ENCODE results near the gene INHBC. TPM values are rescaled to one million over a fixed set of nuclear protein-coding genes. Genes with fewer than 3 reads are reported as not detected.

Gene INHBC, protein sequence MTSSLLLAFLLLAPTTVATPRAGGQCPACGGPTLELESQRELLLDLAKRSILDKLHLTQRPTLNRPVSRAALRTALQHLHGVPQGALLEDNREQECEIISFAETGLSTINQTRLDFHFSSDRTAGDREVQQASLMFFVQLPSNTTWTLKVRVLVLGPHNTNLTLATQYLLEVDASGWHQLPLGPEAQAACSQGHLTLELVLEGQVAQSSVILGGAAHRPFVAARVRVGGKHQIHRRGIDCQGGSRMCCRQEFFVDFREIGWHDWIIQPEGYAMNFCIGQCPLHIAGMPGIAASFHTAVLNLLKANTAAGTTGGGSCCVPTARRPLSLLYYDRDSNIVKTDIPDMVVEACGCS
- not detected in 5 replicates for total RNA-seq (2022; extraction: Qiagen RNA extraction)

DNA sequence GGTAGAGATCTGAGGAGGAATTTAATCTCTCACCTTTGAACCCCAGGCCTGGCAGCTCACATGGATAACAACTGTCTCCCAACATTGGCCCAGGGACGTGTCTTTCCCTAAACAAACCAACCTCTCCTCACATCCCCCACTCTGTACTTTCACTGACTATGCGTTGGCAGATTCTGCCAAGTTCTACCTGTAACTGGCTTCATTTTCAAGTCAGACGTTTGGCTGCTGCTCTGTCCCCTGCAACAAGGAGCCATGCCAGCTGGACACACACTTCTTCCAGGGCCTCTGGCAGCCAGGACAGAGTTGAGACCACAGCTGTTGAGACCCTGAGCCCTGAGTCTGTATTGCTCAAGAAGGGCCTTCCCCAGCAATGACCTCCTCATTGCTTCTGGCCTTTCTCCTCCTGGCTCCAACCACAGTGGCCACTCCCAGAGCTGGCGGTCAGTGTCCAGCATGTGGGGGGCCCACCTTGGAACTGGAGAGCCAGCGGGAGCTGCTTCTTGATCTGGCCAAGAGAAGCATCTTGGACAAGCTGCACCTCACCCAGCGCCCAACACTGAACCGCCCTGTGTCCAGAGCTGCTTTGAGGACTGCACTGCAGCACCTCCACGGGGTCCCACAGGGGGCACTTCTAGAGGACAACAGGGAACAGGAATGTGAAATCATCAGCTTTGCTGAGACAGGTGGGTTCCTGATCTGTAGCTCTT, at the start of gene INHBC:
Gene INHBC, plus strand, starts transcription at position 268 of the 707 bp plus-strand sequence. Its CDS starts 103 bp downstream, at position 371.

GRCh38 chr12:57430931-57431566, 3.5 kb upstream of the INHBC start, which contains the start of gene R3HDM2:
Gene R3HDM2, minus strand, starts transcription at chr12:57431043. Its CDS starts 120,615 bp downstream, at chr12:57310428.

DNA sequence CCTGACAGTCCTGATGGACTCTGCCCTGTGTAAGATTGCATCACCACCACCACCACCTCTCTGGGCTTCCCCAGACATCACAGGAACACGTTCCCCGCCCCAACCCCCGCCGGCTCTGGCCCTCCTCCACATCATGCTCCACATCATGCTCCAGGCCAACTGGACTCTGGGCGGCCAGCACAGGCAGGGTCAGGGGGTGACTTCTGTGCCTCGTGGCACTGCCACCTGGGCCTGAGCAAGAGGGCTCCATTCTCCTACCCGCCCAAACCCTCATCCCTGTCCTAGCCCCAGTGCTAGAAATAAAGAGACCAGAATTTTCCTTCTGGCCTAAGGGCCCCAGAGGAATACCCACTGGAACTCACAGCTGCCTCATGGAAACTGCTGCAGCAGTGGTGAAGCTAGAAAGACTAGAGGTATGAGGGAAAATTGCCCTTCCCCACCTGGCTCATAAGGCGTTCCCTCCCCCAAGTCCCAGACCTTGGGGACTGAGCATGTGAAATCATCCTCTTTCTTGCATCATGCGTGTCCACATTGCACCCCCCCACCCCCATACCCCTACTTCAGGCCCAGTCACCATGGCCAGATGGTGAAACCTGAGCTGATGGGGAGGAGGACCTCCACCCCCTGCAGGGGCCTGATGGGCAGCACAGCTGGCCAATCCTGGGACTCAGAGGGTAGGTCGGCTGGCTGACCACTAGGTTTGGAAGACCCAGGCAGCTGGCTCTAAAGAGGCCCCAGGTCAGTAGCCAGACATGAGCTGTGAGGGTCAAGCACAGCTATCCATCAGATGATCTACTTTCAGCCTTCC, 20.2 kb downstream of the INHBC start, which contains the start of gene INHBE:
Gene INHBE, plus strand, starts transcription at position 742 of the 808 bp plus-strand sequence. CDS start 230 bp downstream, outside the sequence.

DNA sequence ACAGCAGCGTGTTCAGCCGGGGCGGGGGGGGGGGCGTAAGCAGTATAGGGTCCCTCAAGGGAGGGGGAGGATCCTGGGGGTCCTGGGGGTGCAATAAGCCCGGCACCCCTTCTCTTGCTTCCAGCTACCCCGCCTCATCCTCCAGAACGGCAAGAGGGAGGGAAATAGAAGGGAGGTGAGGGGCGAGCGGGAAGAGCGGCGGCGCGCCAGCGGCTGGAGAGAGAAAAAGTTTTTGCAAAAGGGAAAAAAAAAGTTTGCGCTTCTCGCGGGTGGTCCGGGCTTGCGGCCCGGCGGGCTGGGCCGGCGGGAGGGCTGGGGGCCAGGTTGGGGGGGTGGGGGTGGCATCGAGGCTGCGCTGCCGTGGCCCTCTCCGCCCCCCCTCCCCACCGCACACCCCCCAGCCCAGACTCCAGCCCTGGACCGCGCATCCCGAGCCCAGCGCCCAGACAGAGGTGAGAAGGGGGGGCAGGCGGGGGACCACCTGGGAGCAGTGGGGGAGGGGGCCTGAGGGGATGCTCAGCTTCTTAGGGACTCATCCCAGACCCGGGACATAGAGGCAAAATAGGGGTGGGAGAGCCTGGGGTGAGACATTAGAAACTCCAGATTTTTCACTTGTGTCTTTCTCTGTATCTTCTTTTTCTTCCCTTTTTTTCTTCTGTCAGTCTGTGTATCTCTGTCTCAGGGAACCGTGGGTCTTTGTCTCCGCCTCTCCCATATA, 25.3 kb downstream of the INHBC start, which contains the start of gene GLI1:
Gene GLI1, plus strand, starts transcription at position 36 of the 718 bp plus-strand sequence. CDS start 3,907 bp downstream, outside the sequence.

GRCh38 chr12:57479376-57480115, 45.0 kb downstream of the INHBC start, which contains the start of gene ARHGAP9:
Gene ARHGAP9, minus strand, starts transcription at chr12:57479866. Its CDS starts 460 bp downstream, at chr12:57479406.

GRCh38 chr12:57487597-57488401, 53.2 kb downstream of the INHBC start, which contains the start of gene MARS1:
Gene MARS1, plus strand, starts transcription at chr12:57488068. Its CDS starts 23 bp downstream, at chr12:57488091.

Other genes with a start within 250 kb of the INHBC start
- 3.7 to 6.8 TPM (median 5.3 TPM) in 5 replicates for gene NXPH4, start 218.0 kb upstream of the INHBC start, total RNA-seq (2022; extraction: Qiagen RNA extraction)
- 110 to 145 TPM (median 136 TPM) in 5 replicates for gene SHMT2, start 205.1 kb upstream of the INHBC start, total RNA-seq (2022; extraction: Qiagen RNA extraction)
- gene STAC3, start 183.6 kb upstream of the INHBC start, total RNA-seq (2022; extraction: Qiagen RNA extraction): 0.18 to 0.54 TPM (median 0.38 TPM) in 4 of 5 replicates, not detected in the other
- 7.2 to 11.9 TPM (median 8.5 TPM) in 5 replicates for gene R3HDM2, start 3.7 kb upstream of the INHBC start, total RNA-seq (2022; extraction: Qiagen RNA extraction)
- gene INHBE, start 20.5 kb downstream of the INHBC start, total RNA-seq (2022; extraction: Qiagen RNA extraction): 0.04 to 0.13 TPM (median 0.10 TPM) in 4 of 5 replicates, not detected in the other
- 4.5 to 7.8 TPM (median 5.9 TPM) in 5 replicates for gene GLI1, start 25.0 kb downstream of the INHBC start, total RNA-seq (2022; extraction: Qiagen RNA extraction)
- gene ARHGAP9, start 45.1 kb downstream of the INHBC start, total RNA-seq (2022; extraction: Qiagen RNA extraction): 0.33 to 0.72 TPM (median 0.43 TPM) in 5 replicates
- gene MARS1, start 53.3 kb downstream of the INHBC start, total RNA-seq (2022; extraction: Qiagen RNA extraction): 152 to 199 TPM (median 172 TPM) in 5 replicates
- gene DDIT3, start 85.7 kb downstream of the INHBC start, total RNA-seq (2022; extraction: Qiagen RNA extraction): 18.6 to 26.8 TPM (median 23.9 TPM) in 5 replicates
- 13.4 to 31.3 TPM (median 28.0 TPM) in 5 replicates for gene MBD6, start 88.0 kb downstream of the INHBC start, total RNA-seq (2022; extraction: Qiagen RNA extraction)
- gene DCTN2, start 112.4 kb downstream of the INHBC start, total RNA-seq (2022; extraction: Qiagen RNA extraction): 135 to 153 TPM (median 150 TPM) in 5 replicates
- gene KIF5A, start 115.3 kb downstream of the INHBC start, total RNA-seq (2022; extraction: Qiagen RNA extraction): 0.12 to 0.27 TPM (median 0.20 TPM) in 5 replicates
- 40.6 to 46.9 TPM (median 42.6 TPM) in 5 replicates for gene PIP4K2C, start 156.4 kb downstream of the INHBC start, total RNA-seq (2022; extraction: Qiagen RNA extraction)
- gene DTX3, start 170.0 kb downstream of the INHBC start, total RNA-seq (2022; extraction: Qiagen RNA extraction): 13.3 to 18.8 TPM (median 15.9 TPM) in 5 replicates
- gene ARHGEF25, start 176.7 kb downstream of the INHBC start, total RNA-seq (2022; extraction: Qiagen RNA extraction): 4.0 to 6.5 TPM (median 5.0 TPM) in 5 replicates
- gene B4GALNT1, start 198.4 kb downstream of the INHBC start, total RNA-seq (2022; extraction: Qiagen RNA extraction): 26.3 to 45.0 TPM (median 42.0 TPM) in 5 replicates